ENCODE measurements around the gene RSRC1.

- TF ChIP-seq CTCF (IDR thresholded peaks at IDR 0.05; ENCODE audit: poor library complexity) (no peak), EZH2 (IDR thresholded peaks at IDR 0.05; ENCODE audit: borderline replicate concordance) (no peak)
Measured at GRCh38 chr3:158248261-158248660, 138.4 kb downstream of the RSRC1 start.

Measured in hepatocyte (in vitro differentiated cells).